Measurements from ENCODE around the gene RASGRF1.

- TF ChIP-seq CTCF (IDR thresholded peaks at IDR 0.05 in 4 of 5, conservative IDR thresholded peaks at IDR 0.05 in 1 of 5) (no peak), POLR2A (IDR thresholded peaks at IDR 0.05) (no peak)
Observed at GRCh38 chr15:78925956-78926743, 164.4 kb downstream of the RASGRF1 start.
